Measurements from ENCODE around the gene PHKB.
"Not testable (repeated sequence)": the region's sequence is repeated elsewhere in the genome, so short reads cannot be mapped to it uniquely, and the experiment has no call there.

PHKB gene

DNA sequence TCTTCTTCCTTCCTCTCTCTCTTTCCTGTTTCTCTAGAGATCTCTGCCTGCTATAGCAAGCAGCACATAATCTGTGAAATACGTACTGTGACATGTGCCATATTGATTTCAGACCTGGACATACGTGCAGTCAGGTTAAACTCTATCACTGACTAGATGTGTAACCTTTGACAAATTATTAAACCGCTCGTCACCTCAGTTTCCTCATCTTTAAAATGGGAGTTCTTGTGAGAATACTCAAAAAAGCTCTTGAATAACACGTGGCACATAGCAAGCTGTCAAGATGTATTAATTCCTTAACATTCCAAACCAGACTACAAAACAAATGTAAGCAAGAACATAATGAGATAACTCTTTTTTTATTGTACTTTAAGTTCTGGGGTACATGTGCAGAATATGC is 170.0 kb downstream of the PHKB start:
- no peak for DNase-seq

DNA sequence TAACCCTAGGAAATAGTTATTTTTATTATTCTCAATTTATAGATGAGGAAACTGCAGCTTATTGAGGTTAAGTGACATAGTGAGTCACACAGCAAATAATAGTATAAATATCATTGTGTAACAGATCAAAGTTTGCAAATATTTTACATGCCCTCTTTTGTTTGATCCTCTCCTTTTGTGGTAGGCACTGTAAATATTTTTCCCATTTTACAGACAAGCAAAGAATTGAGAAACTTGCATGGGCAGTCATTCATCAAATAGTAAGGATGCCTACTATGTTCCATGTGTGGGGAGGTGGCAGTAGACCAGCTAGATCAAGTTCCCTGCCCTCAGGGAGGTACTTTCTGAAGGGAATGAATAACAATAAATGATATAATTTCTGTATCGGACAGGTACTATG is 173.0 kb downstream of the PHKB start:
- no peak for DNase-seq

DNA sequence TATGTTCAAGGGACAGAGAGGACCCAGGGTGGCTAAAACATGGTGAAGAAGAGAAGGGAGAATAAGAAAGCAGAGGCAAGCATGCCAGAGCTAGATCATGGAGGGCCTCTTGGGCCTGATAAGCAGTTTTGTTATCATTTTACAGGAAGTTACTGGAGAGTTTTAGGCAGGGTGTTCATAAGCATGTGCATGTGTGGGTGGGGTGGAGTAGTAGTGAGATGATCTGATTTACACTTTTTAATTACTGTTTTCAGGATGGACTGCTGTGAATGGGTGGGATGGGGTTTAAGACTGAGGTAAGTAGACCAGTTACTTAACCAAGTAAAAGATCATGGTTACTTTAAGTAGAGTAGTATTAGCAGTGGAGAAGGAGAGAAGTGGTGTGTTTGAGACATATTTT is 173.6 kb downstream of the PHKB start:
- DNase-seq: no peak

DNA sequence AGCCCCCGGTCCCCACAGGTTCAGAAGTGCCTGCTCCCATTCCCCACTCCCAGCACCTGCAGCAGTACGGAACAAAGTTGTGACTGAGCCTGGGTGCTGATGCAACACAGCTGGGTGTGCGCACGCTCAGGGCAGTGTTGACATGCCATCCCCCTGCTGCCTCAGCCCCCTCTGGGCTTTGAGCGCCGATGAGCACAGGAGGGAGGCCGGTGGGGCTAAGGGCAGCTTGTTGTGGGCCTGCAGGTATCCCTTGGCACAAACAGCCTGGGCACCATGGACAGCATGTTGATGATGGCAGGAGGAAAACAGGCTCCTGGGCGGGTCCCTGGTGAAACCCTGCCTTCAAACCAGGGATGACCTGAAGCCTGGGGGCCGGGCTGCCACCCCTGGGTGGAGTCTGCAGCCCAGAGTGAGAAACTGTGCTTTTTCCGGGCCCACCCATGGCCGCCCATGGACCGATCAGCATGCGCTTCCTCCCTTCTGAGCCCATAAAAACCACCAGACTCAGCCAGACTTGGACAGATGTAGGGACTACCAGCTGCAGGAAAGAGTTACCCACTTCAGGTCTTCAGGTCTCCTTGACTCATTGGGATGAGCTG is 175.5 kb downstream of the PHKB start:
- no peak for DNase-seq

DNA sequence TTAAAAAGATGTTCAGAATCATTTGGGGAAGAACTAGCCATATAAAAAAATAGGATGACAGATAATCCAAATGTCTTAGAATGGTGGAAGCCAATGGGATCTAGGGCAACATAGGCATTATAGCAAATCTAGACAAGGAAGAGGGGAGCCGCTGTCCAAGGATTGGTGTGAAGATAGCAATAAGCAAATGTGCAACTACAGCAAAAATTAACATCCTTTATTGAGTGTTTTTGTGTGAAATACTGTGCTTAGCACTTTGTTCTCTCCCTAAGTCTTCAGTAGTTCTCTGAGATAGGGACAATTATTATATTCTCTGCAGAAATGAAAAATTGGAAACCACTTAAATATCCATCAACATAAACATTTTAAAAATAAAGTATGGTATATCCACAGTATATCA is 177.0 kb downstream of the PHKB start:
- DNase-seq: no peak

DNA sequence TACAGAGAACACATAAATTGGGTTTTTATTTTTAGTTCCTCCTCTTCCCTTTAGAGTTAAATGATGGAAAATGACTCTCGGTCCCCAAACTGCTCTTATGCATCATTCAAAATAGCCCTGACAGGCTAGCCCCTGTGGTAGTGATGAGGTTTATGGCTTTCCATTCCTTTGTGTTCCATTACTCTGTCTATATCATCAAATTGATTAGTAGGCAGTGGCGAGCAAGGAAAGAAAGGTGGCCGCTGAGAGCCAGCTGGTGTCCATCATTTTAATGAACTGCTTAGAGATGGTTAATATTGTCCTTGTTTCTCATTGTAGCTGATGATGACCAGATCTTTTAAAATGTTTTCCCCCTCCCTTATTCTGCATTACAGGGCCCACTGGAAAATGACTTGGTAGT is 179.5 kb downstream of the PHKB start:
- no peak for DNase-seq

DNA sequence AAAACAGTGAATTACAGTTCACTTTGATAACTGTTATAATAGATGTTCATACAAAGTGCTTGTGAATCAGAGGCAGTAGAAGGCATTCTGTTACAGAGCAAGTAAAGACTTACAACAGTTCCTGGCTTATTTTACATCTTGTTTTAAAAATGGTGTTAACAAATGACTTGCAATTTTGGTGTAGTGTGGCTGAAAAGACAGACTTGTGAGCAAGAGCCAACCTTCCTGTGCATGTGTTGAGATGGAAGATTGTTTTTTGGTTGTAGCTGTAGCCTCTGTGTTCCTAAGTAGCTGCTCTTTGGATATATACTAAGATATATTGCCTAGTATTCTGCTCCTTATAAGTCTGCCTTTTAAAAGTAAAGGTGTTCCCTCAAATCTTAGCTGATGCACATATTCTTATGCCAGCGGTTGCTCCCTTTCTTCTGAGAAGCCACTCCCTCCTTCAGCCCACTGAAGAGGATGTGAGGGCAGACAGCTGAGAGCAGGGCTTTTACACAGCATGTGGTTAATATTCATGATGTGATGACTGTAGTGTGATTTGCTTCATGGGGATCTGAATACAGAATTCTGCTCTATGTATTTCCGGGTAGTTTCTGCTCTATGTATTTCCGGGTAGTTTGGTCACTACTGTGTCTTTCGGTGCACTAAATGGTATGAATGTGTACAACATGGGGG is 182.3 kb downstream of the PHKB start:
- no peak for DNase-seq

DNA sequence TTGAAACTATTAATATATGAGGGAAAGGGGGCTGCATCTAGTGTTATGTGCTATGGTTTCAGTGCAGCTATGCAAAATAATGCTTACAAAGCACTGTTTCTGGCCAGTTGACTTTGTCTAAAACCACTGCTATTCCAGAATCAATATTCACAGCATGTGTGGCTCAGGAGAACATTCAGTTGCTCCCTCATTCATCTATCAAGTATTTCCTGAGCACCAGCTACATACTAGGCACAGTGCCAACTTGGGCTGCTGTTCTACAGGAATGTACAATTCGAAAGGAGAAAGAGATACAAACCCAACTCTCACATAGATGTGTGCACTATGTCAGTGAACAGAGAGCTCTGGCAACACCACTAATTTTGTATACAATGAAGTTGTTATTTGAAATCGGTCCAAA is 183.0 kb downstream of the PHKB start:
- DNase-seq: no peak

DNA sequence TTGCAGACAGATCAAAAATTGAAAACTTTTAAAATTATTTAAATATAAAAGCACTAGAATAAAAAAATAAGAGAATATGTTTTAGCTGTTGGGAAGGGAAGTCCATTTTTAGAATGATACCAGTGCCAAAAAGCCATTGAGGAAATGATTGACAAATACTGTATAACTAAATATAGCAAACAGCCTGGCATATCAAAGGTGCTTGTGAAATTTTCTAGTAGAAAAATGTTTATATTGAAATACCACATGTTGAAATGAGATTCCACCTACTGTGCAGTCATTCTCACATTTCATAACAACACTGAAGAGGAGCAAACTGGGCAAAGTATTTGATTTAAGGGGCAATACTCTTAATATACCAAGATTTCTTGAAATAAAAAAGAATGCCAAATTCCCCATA is 183.5 kb downstream of the PHKB start:
- no peak for DNase-seq

DNA sequence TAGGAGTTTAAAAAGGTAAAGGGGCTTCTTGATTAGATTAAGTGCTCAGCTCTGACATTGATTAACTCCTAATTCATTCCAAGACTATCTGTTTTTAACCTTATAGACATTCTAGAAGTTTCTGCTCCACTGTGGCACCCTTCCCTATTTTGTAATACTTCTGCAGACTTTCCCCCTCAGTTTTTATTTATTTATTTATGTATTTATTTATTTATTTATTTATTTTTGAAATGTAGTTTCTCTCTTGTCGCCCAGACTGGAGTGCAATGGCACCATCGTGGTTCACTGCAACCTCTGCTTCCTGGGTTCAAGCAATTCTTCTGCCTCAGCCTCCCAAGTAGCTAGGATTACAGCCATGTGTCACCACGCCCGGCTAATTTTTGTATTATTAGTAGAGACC is 185.8 kb downstream of the PHKB start:
- DNase-seq: no peak

DNA sequence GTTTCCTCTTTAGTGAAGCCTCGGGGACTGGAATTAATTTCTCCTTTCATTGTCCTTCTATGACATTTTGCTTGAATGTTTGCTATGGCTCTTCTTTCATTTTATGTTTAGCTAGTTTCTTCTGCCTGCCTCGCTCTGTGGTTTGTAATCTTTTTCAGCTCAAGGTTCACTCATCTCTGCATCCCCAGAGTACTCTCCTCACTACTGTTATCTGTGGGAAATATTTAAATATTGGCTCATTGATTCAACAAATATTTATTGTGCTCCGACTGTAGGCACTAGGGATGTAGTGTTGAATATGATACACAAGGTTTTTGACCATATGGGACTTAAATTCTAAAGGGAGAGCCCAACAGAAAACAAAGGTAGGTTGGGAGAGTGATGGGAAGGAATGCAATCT is 195.9 kb downstream of the PHKB start:
- DNase-seq: no peak

DNA sequence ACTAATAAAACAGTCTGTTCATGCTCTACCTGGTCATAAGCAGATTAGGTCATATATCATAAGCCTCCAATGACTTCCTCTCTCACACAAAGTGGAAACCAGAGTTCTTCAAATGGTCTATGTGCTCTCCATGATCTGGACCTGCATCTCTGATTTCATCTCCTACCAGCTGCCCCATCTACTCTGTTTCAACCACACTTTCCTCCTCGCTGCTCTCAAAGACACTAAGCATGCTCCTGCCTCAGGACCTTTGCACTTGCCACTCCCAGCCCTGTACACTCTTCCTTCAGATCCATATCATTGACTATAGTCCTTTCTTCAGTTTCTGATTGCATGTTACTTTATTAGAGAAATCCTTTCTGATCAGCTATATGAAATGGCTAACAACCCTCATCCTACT is 196.8 kb downstream of the PHKB start:
- DNase-seq: no peak

DNA sequence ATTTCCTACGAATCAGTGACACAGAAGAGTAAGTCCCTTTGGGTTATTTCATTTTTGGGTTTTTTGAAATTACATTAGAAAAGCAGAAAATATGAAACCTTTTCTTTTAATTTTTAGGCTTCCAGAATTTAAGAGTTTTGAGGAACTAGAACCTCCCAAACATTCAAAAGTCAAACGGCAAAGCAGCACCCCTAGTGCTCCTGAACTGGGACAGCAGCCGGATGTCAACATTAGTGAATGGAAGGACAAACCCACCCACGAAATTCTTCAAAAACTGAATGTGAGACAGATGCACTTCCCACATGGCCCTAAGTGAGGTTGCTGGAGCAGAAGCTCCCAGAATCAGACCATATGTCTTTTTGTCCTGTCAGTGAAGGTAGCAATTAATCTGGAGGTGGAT is 199.4 kb downstream of the PHKB start:
- no peak for DNase-seq

DNA sequence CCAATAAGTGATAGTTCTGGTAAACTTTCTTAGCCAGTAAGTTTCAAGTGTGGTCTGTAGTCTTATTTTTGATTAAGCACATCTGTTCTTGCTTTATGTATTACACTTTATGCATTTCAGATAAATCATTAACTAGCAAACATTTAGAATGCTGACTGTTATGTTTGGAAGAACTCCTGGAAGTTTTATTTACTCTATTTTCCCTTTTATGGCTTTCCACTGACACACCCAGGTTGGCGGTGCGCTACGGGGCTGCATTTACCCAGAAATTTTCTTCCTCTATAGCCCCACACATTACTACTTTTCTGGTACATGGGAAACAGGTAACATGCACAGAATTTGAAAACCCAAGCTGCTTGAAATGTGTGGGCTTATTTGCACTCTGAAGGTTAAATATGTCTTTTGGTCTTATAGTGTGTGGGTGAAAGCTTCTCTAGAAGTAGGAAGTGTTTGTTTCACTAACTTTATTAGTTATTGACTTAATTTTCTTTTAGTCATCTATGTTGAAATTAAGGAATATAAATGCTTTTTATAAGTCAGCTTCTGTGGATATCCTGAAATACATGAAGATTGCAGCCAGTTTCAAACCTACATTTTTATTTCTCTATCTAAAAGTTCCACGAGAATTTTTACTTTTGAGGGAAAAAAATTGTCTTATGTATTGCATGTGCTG is 203.7 kb downstream of the PHKB start:
- no peak for DNase-seq

DNA sequence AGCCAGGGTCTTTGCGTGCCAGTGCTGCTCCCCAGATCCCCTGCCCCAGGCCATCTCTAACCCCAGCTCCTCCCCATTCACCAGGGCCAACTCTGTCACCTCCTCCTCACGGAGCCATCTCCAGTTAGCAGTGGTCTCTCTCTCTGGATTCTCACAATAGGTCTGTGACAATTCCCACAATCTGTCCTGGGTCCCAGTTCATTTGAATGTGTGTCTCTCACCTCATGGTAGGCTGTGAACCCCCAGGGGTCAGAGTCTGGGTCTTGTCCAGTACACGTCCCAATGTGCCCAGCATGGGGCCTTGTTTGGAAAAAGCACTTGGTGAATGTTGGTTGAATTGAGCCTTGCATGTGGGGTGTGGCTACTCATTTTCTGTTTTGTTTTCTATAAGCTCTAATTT is 205.3 kb downstream of the PHKB start:
- no peak for DNase-seq

DNA sequence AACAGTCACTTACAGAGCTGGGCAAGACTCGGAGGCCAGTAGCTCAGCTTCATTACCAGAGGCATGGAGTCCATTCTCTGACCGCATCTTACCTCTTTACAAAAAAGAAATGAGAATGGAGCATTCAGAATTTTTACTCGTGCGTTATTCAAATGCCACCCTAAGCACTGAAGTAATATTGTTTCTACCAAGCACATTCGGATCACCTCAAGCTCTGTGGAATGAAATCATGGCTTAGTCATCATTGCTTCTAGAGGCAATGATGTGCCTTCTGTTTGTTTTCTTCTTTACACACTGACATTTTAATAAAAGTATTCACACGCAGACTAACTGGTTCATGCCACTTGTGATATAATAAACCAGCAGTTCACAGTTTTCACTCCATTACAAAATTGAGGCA is 206.8 kb downstream of the PHKB start:
- no peak for DNase-seq

DNA sequence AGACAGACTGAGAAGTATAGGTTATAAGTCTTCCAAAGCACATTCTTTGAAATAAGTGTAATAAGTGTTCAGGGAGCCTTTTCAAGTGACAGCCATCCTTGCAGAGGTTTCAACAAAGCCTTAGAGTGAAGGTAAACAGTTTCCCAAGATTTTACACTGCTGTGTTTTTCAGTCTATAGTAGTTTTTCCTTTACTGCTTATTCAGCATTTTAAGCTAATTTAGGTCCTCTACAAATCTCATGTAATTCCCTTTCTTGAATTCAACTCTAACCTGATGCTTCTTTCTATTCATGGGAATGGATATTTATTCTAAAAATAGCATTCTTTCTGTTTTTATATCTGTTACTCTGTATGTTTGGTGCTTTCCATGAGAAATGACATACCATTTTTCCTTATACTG is 211.3 kb downstream of the PHKB start:
- no peak for DNase-seq

DNA sequence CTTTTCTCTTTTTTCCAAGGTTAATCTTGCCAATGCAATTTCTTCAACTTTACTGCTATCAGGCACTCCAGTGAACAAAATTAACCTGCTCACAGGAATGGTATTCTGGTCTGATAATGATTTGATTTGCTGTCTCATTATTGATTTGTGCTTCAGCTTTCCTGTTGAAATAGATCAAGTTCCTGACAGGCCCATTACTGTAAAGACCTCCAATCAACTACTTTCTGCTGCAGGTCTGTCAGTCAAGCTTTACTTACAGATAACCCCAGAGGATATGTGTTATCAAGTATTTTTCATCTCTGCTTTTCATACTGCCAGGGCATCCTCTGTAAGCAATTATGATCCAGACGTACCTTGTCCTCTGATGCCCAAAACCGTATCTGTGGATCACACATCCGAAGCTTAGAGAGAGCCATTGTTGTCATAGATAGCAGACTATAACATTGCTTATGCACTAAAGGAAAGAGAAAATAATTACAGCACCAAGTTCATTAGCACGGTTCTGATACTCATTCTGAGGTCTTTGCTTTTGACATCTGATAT is 215.6 kb downstream of the PHKB start:
- DNase-seq: no peak

DNA sequence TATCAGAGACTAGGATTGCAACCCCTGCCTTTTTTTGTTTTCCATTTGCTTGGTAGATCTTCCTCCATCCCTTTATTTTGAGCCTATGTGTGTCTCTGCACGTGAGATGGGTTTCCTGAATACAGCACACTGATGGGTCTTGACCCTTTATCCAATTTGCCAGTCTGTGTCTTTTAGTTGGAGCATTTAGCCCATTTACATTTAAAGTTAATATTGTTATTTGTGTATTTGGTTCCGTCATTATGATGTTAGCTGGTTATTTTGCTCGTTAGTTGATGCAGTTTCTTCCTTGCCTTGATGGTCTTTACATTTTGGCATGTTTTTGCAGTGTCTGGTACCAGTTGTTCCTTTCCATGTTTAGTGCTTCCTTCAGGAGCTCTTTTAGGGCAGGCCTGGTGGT is 220.4 kb downstream of the PHKB start:
- DNase-seq: not testable (repeated sequence)

DNA sequence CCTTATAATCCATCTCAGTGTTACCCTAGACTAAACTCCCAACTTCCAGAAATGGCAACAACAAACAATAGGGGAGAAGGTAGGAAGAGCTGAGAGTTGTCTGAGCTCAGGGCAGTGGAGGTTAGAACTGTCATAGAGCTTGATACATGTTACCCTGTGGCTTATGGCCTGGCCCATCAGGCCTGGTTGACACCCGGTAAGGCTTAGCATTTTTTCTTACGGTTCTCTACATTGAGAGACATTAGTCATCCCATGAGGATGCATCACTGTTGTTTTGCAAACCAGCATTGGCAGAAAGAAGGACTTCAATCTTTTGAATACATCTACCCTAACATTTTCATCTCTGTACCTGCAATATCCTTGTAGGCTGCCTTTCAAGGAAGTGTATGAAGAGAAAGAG is 226.6 kb downstream of the PHKB start:
- DNase-seq: no peak

DNA sequence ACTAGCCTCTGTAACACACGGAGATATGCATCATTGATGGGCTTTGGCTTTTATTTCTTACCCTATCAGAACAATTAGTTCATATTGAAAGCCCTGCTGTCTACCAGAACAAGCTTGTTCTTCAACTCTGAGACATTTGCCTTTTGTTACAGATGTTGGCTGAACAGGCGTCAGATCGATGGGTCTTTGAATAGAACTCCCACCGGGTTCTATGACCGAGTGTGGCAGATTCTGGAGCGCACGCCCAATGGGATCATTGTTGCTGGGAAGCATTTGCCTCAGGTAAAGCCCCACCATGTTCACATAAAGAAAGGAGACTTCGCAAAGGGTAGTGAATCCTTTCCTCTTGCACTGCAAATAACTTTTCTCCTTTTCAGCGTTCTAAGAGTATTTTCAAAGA is 232.1 kb downstream of the PHKB start:
- no peak for DNase-seq

DNA sequence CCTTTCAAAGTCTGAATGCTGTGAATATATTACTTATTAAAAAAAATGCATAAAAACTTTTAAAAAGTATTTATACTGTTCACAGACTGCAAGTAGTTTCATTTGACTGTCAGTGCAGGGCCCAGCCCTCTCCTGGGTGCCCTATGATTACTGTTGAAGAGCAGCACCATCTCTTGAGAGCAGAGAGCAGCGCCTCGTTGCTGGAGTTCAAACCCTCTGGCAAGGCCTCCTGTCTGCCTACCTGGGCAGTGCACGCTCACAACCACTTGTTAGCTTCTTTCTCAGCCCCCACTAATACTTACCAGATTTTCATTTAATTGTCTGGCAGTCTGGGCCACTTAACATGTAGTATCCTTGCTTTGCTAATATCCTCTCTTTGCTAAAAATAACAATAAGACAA is 233.4 kb downstream of the PHKB start:
- no peak for DNase-seq

DNA sequence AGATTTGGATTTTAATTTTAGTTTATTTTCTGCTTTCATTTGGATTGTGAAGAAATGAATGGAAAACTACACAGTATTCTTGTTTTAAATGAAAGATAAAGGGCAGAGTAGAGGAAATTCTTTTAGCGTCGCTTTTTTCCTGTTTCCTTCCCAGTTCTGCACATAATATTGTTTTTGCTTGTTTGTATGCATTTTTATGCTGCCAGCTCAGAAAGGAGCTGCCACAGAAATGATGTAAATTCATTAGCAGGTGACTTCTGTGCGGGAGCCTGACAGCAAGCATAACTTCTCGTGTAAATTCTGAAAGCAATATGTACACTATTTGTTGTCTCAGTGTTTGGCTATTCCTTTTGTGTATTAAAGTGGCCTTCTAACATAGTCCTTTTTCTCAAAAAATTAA is 234.6 kb downstream of the PHKB start:
- DNase-seq: no peak

DNA sequence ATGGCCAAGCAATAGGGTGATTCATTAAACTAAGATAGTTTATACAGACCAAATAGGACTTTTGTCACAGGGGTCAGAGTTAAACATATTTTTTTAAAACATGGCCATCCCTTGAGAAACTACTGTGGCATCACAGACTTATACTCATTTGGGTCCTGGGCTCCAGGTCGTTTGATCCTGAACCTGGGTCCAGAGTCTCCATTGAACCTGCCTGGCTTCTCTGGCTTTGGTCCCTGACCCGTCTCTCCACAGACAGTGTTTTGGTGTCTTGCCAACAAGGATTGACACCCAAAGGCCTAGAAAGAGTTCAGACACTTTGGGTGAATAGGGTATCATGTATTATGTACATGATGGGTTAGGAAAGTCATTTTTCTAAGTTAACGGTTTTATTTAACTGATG is 236.7 kb downstream of the PHKB start:
- no peak for DNase-seq

DNA sequence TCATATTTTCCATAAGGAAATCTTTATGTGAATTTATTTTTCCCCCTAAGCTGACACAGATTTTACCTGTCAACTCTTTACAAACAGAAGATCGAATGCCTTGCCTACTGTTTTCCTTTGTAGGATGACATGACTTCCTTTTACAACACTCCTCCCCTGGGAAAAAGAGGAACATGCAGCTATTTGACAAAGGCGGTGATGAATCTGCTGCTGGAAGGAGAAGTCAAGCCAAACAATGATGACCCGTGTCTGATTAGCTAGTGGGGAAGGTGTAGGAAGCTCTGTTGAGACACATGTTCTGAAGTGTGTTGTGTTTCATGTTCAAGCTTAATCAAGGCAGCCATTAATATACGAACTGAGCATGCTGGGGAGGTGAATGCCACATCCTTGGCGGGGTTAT is 238.0 kb downstream of the PHKB start:
- DNase-seq: no peak
